Neural cell (in vitro differentiated cells): Measurements from ENCODE around the gene HHIPL2.

Experiments
- EP300 ChIP-seq: fragments of 450-650 bp; conservative IDR thresholded peaks from 2 replicates; pipeline ENCODE4 v1.6.1; 2014; ENCODE audit warnings: antibody characterized with exemption, mild to moderate bottlenecking, moderate library complexity; ENCODE audit not compliant: poor library complexity, severe bottlenecking
- TF ChIP-seq, protein P1 (sequence below): fragments of 450-650 bp; IDR thresholded peaks from 2 replicates; pipeline ENCODE4 v1.5.1; 2014; ENCODE audit warnings: antibody characterized with exemption, mild to moderate bottlenecking, moderate library complexity; ENCODE audit not compliant: poor library complexity, severe bottlenecking

- TF ChIP-seq, protein P1, sequence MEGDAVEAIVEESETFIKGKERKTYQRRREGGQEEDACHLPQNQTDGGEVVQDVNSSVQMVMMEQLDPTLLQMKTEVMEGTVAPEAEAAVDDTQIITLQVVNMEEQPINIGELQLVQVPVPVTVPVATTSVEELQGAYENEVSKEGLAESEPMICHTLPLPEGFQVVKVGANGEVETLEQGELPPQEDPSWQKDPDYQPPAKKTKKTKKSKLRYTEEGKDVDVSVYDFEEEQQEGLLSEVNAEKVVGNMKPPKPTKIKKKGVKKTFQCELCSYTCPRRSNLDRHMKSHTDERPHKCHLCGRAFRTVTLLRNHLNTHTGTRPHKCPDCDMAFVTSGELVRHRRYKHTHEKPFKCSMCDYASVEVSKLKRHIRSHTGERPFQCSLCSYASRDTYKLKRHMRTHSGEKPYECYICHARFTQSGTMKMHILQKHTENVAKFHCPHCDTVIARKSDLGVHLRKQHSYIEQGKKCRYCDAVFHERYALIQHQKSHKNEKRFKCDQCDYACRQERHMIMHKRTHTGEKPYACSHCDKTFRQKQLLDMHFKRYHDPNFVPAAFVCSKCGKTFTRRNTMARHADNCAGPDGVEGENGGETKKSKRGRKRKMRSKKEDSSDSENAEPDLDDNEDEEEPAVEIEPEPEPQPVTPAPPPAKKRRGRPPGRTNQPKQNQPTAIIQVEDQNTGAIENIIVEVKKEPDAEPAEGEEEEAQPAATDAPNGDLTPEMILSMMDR, result no peak
- TF ChIP-seq EP300, result no peak
Observed at GRCh38 chr1:222546091-222546490, 1.8 kb downstream of the HHIPL2 start.
